ENCODE data around the gene ARID1A. TPM values are rescaled to one million over a fixed set of nuclear protein-coding genes. Genes with fewer than 3 reads are reported as not detected.

ARID1A gene
- total and polyA plus RNA-seq, 2 of the 8 experiments (the other 6 are each of a cell fraction or from before 2014, with no cell fraction given) = 52.1 to 103 TPM

DNA sequence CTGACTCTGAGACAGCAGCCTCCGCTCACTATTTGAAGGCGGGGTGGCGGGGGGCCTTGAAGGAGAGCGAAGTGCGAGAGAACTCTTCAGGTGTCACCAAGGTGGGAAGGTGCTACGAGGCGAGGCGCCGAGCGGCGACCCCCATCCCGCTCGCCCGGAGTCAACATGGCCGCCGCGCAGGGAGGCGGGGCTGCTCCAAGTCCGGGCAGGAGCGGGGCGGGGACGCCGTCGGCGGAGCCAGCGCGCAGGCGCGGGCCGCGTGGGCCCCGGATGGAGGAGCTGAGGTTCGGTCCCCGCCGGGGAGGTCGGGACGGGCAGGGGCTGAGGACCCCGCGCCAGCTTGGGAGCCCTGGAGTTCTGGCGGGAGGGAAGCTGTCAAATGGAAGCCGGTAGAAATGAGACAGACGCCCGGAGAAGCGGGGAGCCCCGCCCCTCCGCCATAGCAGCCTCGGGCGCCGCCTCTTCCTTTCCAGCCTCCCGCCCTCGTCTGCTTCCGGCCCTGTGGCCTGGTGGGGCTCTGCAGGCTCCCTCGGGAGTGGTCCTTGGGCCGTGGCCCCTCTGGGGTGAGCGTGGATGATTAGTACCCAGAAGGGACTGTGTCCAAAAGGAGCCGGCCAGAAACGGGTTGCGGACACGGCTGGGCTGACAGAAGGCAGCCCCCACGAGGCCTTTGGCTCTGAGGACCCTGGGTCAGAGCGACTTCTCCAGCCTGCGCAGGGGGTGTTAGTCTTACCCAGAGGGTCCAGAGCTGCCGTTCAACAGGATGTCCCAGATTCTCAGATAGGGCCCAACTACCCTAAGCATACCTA, 92.1 kb downstream of the ARID1A start, which contains the start of gene PIGV:
Gene PIGV, plus strand, starts transcription at position 245 of the 809 bp plus-strand sequence. CDS start 2,866 bp downstream, outside the sequence.
- Histone ChIP-seq H3K79me2 (ENCODE audit: control insufficient read depth in 1 of 2, insufficient read depth in 2 of 2, low read length in 2 of 2) (no peaks in the 10 kb centered on the region), H3K9ac (replicated peaks in 1 of 4; ENCODE audit: extremely low read depth in 1 of 4, low read depth in 3 of 4, low read length in 3 of 4) (peak within 1 kb of the TSS; percentile 73 to 86 (median 80)), H2BK5ac (ENCODE audit: low read depth, low read length) (peak within 1 kb of the TSS; percentile 72), H2BK20ac (ENCODE audit: low read length) (no peak within 1 kb of the TSS), H3K23ac (ENCODE audit: insufficient read length) (no peak within 1 kb of the TSS), H3K4me2 (ENCODE audit: insufficient read depth in 1 of 2, low read depth in 2 of 2, low read length in 2 of 2) (peak within 1 kb of the TSS; percentile 79 to 98), H3K56ac (replicated peaks; ENCODE audit: insufficient read length, low read depth, low read length) (peak within 1 kb of the TSS; percentile 61), H3K23me2 (ENCODE audit: low read depth, low read length) (peaks cover 14% of the 10 kb centered on the region), H2BK120ac (replicated peaks; ENCODE audit: low read depth, low read length) (no peak within 1 kb of the TSS), H4K8ac (ENCODE audit: extremely low read depth, insufficient read depth, low read length) (peak within 1 kb of the TSS; percentile 94; the same call in 1 of the 2 replicates), H2BK12ac (ENCODE audit: low read depth, low read length) (peak within 1 kb of the TSS; percentile 86), H3K27ac (ENCODE audit: low read depth, low read length) (peak within 1 kb of the TSS; percentile 81), H3K9me3 (ENCODE audit: insufficient read depth in 2 of 2, low read depth in 1 of 2, low read length in 1 of 2) (no peaks in the 10 kb centered on the region), H3K79me1 (ENCODE audit: low read depth, low read length) (no peaks in the 10 kb centered on the region), H4K5ac (ENCODE audit: insufficient read length, low read depth, low read length) (peak within 1 kb of the TSS; percentile 98), H3K4me1 (replicated peaks in 1 of 4; ENCODE audit: control insufficient read depth in 3 of 4, insufficient read depth in 4 of 4, low read length in 3 of 4) (peaks cover 7 to 18% (median 12%) of the 10 kb centered on the region in 4 experiments; a peak in 6 of 7 replicates), H3K4me3 (ENCODE audit: extremely low read depth in 1 of 4, insufficient read depth in 2 of 4, low read depth in 3 of 4, low read length in 4 of 4) (peak within 1 kb of the TSS; percentile 63 to 84 (median 73)), H3K27me3 (replicated peaks in 1 of 4; ENCODE audit: control insufficient read depth in 3 of 4, extremely low read depth in 1 of 4, insufficient read depth in 3 of 4, low read length in 3 of 4) (no peaks in the 10 kb centered on the region), H3K4ac (replicated peaks; ENCODE audit: insufficient read length, low read depth, low read length) (peak within 1 kb of the TSS; percentile 46), H3K14ac (ENCODE audit: insufficient read length) (no peak within 1 kb of the TSS), H4K91ac (replicated peaks; ENCODE audit: insufficient read length, low read length) (peak within 1 kb of the TSS; percentile 76), H2AK5ac (ENCODE audit: low read depth, low read length) (no peak within 1 kb of the TSS), H2BK15ac (ENCODE audit: low read length) (no peak within 1 kb of the TSS), H3K18ac (ENCODE audit: extremely low read depth, low read length) (peak within 1 kb of the TSS; percentile 92), H3K36me3 (ENCODE audit: control insufficient read depth in 2 of 4, insufficient read depth in 4 of 4, low read length in 3 of 4) (peaks cover 0 to under 1% (median 0%) of the 10 kb centered on the region in 4 experiments; a peak in 1 of 8 replicates), H2AFZ (ENCODE audit: low read length) (no peak within 1 kb of the TSS; the same call in 1 of the 2 replicates), H4K20me1 (replicated peaks in 1 of 2; ENCODE audit: control insufficient read depth in 1 of 2, insufficient read depth in 2 of 2, low read length in 2 of 2) (no peaks in the 10 kb centered on the region)
- 2% methylated on average over 37 of the region's 63 CpGs; no CpG with 5 or more reads in 1 of the 2 experiments for WGBS, 2 experiments (ENCODE audit: extremely low coverage in 1 of 2, insufficient coverage in 1 of 2, insufficient read length in 1 of 2, insufficient replicate concordance in 2 of 2, low coverage in 1 of 2, low lambda C conversion rate in 2 of 2, missing lambda C conversion rate in 1 of 2)
- DNase-seq (ENCODE audit: low read depth in 1 of 2, low spot score in 2 of 2) (peak in 1 of 2 experiments; percentile 95), FAIRE-seq (no peak)
- POLR2A ChIA-PET (ENCODE audit: partially characterized antibody) = interaction anchor here (0.6 to 11.6 kb wide), 16 partner anchors 9 to 407 kb away, joined by 3 to 118 read pairs (median 4); partner anchors contain the start of genes ARID1A and GPATCH3
- CTCF ChIA-PET (ENCODE audit: partially characterized antibody) = interaction anchor here (0.9 to 6.9 kb wide), 36 partner anchors 9 to 437 kb away, joined by 3 to 121 read pairs (median 6); no protein-coding TSS in a partner anchor
- TF ChIP-seq SIN3A (conservative IDR thresholded peaks at IDR 0.05 in 1 of 2, IDR thresholded peaks at IDR 0.05 in 1 of 2; ENCODE audit: low read depth in 1 of 2, low read length in 2 of 2) = peak in 1 of 2 experiments; percentile 63; a peak in 2 of 4 replicates
- TF ChIP-seq GTF2F1 (IDR thresholded peaks at IDR 0.05; ENCODE audit: borderline replicate concordance, low read depth, low read length) = no peak
- TF ChIP-seq SIX5 (IDR thresholded peaks at IDR 0.05; ENCODE audit: low read depth, low read length) = no peak
- no peak for TF ChIP-seq EZH2 (IDR thresholded peaks at IDR 0.05; ENCODE audit: low read depth, low read length, severe bottlenecking)
- TF ChIP-seq, protein P1, sequence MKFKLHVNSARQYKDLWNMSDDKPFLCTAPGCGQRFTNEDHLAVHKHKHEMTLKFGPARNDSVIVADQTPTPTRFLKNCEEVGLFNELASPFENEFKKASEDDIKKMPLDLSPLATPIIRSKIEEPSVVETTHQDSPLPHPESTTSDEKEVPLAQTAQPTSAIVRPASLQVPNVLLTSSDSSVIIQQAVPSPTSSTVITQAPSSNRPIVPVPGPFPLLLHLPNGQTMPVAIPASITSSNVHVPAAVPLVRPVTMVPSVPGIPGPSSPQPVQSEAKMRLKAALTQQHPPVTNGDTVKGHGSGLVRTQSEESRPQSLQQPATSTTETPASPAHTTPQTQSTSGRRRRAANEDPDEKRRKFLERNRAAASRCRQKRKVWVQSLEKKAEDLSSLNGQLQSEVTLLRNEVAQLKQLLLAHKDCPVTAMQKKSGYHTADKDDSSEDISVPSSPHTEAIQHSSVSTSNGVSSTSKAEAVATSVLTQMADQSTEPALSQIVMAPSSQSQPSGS (IDR thresholded peaks at IDR 0.05; ENCODE audit: low read length) = no peak
- TF ChIP-seq NRF1 (IDR thresholded peaks at IDR 0.05; ENCODE audit: low read depth, low read length) = peak; percentile 85
- TF ChIP-seq MAFK (IDR thresholded peaks at IDR 0.05; ENCODE audit: low read depth, low read length) = no peak
- no peak for TF ChIP-seq TCF12 (IDR thresholded peaks at IDR 0.05; ENCODE audit: low read depth, low read length)
- TF ChIP-seq SP1 (IDR thresholded peaks at IDR 0.05; ENCODE audit: low read depth, low read length) = no peak
- TF ChIP-seq BACH1 (IDR thresholded peaks at IDR 0.05; ENCODE audit: low read length) = no peak

Data from H1 (cell line).